ENCODE results near the gene ADI1.

DNA sequence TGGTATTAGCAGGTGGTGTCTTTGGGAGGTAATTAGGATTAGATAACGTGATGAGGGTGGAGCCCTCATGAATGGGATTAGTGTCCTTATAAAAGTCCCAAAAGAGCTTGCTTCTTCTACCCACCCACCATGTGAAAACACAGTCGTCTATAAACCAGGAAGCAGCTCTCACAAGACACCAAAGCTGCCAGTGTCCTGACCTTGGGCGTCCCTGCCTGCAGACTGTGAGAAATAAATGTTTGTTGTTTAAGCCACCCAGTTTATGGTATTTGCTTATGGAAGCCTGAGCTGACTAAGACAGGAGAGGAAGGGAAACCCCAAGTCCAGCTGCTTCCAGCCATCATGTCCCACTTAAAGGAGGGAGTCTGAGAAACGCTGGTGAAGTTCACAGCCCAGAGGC lies 13.6 kb downstream of the ADI1 start:
- TF ChIP-seq, protein P1, sequence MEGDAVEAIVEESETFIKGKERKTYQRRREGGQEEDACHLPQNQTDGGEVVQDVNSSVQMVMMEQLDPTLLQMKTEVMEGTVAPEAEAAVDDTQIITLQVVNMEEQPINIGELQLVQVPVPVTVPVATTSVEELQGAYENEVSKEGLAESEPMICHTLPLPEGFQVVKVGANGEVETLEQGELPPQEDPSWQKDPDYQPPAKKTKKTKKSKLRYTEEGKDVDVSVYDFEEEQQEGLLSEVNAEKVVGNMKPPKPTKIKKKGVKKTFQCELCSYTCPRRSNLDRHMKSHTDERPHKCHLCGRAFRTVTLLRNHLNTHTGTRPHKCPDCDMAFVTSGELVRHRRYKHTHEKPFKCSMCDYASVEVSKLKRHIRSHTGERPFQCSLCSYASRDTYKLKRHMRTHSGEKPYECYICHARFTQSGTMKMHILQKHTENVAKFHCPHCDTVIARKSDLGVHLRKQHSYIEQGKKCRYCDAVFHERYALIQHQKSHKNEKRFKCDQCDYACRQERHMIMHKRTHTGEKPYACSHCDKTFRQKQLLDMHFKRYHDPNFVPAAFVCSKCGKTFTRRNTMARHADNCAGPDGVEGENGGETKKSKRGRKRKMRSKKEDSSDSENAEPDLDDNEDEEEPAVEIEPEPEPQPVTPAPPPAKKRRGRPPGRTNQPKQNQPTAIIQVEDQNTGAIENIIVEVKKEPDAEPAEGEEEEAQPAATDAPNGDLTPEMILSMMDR (IDR thresholded peaks at IDR 0.05 in 4 of 5, conservative IDR thresholded peaks at IDR 0.05 in 1 of 5) = no peak
- no peak for TF ChIP-seq POLR2A (IDR thresholded peaks at IDR 0.05)
